ENCODE measurements around the gene PXYLP1. TPM values are rescaled to one million over a fixed set of nuclear protein-coding genes. Genes with fewer than 3 reads are reported as not detected.

Gene PXYLP1
- total and polyA plus RNA-seq, 10 of the 15 experiments (the other 5 are each of a cell fraction or from before 2014, with no cell fraction given), result 0.06 to 1.7 (median 0.35) TPM

DNA sequence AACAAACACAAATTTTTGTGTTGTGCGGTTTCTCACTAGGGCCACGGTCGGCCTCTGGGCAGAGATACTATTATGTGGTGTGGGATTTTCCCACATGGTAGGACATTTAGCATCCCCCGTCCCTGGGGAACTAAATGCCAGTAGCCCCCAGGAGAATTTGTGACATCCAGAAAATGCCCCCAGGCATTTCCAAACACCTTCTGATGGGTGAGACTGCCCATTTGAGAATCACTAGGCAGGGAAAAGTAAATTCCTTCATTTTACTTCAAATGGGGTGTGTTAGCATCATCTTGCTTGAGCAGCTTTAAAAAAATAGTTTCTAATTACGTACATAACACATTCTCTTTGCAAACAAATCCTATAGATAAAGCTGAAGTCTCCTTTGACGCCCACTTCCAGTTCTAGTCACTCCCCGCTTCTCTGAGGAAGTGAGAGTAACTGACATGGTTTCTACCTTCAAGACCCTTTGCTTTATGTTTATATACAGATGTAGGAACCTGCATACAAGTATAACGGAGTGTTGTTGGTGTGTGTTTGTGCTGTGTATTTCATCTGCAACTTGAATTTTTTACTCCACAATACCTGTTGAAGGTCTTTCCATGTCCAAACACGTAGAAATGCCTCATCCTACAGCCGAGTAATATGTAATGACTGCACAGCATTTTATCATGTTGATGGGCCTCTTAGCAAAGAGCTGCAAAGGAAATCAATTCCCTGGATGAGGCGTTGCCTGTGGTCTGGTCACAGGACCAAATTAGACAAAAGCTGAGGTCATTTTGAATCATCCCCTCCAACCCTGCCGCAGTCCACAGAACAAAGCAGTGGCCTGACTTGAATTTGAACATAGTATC, 105.3 kb downstream of the PXYLP1 start (continued):
- no peak for TF ChIP-seq NFXL1 (IDR thresholded peaks at IDR 0.05; ENCODE audit: borderline replicate concordance)
- no peak for TF ChIP-seq YY1 (IDR thresholded peaks at IDR 0.05; ENCODE audit: low read depth, low read length)
- TF ChIP-seq CBFB (IDR thresholded peaks at IDR 0.05; ENCODE audit: low read depth), result peak; percentile 84
- peak; percentile 87 for TF ChIP-seq JUNB (IDR thresholded peaks at IDR 0.05)
- TF ChIP-seq ZBED1 (IDR thresholded peaks at IDR 0.05; ENCODE audit: borderline replicate concordance), result peak; percentile 72; the same call in 1 of the 2 replicates
- no peak for TF ChIP-seq SREBF2 (IDR thresholded peaks at IDR 0.05; ENCODE audit: low read length)
- TF ChIP-seq, protein P1, sequence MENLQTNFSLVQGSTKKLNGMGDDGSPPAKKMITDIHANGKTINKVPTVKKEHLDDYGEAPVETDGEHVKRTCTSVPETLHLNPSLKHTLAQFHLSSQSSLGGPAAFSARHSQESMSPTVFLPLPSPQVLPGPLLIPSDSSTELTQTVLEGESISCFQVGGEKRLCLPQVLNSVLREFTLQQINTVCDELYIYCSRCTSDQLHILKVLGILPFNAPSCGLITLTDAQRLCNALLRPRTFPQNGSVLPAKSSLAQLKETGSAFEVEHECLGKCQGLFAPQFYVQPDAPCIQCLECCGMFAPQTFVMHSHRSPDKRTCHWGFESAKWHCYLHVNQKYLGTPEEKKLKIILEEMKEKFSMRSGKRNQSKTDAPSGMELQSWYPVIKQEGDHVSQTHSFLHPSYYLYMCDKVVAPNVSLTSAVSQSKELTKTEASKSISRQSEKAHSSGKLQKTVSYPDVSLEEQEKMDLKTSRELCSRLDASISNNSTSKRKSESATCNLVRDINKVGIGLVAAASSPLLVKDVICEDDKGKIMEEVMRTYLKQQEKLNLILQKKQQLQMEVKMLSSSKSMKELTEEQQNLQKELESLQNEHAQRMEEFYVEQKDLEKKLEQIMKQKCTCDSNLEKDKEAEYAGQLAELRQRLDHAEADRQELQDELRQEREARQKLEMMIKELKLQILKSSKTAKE (IDR thresholded peaks at IDR 0.05; ENCODE audit: low read depth, poor library complexity, severe bottlenecking), result peak; percentile 68
- TF ChIP-seq, protein P2, sequence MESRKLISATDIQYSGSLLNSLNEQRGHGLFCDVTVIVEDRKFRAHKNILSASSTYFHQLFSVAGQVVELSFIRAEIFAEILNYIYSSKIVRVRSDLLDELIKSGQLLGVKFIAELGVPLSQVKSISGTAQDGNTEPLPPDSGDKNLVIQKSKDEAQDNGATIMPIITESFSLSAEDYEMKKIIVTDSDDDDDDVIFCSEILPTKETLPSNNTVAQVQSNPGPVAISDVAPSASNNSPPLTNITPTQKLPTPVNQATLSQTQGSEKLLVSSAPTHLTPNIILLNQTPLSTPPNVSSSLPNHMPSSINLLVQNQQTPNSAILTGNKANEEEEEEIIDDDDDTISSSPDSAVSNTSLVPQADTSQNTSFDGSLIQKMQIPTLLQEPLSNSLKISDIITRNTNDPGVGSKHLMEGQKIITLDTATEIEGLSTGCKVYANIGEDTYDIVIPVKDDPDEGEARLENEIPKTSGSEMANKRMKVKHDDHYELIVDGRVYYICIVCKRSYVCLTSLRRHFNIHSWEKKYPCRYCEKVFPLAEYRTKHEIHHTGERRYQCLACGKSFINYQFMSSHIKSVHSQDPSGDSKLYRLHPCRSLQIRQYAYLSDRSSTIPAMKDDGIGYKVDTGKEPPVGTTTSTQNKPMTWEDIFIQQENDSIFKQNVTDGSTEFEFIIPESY (IDR thresholded peaks at IDR 0.05), result no peak
- TF ChIP-seq NR2C1 (IDR thresholded peaks at IDR 0.05), result no peak
- TF ChIP-seq SMC3 (IDR thresholded peaks at IDR 0.05; ENCODE audit: borderline replicate concordance, low read length), result 0 out of 2 replicates have a peak, but pooled peaks have one; percentile 13
- TF ChIP-seq MTA3 (IDR thresholded peaks at IDR 0.05; ENCODE audit: borderline replicate concordance, low read length), result 0 out of 2 replicates have a peak, but pooled peaks have one; percentile 40
- TF ChIP-seq ZSCAN29 (IDR thresholded peaks at IDR 0.05), result no peak
- no peak for TF ChIP-seq SUZ12 (IDR thresholded peaks at IDR 0.05; ENCODE audit: unreplicated experiment)
- TF ChIP-seq BACH1 (IDR thresholded peaks at IDR 0.05; ENCODE audit: borderline replicate concordance), result peak; percentile 82; the same call in 1 of the 2 replicates
- TF ChIP-seq YBX1 (IDR thresholded peaks at IDR 0.05), result peak; percentile 69; the same call in 1 of the 2 replicates
- TF ChIP-seq PAX8 (IDR thresholded peaks at IDR 0.05), result no peak
- TF ChIP-seq ASH2L (IDR thresholded peaks at IDR 0.05; ENCODE audit: borderline replicate concordance, low read depth), result peak; percentile 84; the same call in 1 of the 2 replicates
- TF ChIP-seq, protein P3, sequence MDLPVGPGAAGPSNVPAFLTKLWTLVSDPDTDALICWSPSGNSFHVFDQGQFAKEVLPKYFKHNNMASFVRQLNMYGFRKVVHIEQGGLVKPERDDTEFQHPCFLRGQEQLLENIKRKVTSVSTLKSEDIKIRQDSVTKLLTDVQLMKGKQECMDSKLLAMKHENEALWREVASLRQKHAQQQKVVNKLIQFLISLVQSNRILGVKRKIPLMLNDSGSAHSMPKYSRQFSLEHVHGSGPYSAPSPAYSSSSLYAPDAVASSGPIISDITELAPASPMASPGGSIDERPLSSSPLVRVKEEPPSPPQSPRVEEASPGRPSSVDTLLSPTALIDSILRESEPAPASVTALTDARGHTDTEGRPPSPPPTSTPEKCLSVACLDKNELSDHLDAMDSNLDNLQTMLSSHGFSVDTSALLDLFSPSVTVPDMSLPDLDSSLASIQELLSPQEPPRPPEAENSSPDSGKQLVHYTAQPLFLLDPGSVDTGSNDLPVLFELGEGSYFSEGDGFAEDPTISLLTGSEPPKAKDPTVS (IDR thresholded peaks at IDR 0.05; ENCODE audit: low read depth, low read length), result no peak
- TF ChIP-seq HDAC6 (IDR thresholded peaks at IDR 0.05; ENCODE audit: unreplicated experiment), result peak; percentile 29
- no peak for TF ChIP-seq ZNF274 (IDR thresholded peaks at IDR 0.05; ENCODE audit: insufficient read depth, insufficient read length)
- TF ChIP-seq FOXM1 (IDR thresholded peaks at IDR 0.05; ENCODE audit: low read depth, low read length), result peak; percentile 92
- no peak for TF ChIP-seq WRNIP1 (IDR thresholded peaks at IDR 0.05; ENCODE audit: borderline replicate concordance, low read depth, low read length)

Measured in GM12878 (cell line).